Retinal pigment epithelial cell (primary cell): ENCODE results near the gene NPAS3.

Experiments
- DNase-seq: peaks from one replicate; pipeline ENCODE4 v3.0.0-alpha.2; 2010; ENCODE audit warnings: low read depth
- H3K4me3 ChIP-seq: 2 replicates; pipeline ENCODE4 v1.5.1; 2011; ENCODE audit warnings: mild to moderate bottlenecking, low read length, control low read depth, moderate library complexity
- TF ChIP-seq, protein P1 (sequence below): conservative IDR thresholded peaks from 2 replicates; pipeline ENCODE4 v1.5.1; 2011; ENCODE audit warnings: low read depth, low read length, control low read depth, inconsistent platforms

NPAS3 gene

DNA sequence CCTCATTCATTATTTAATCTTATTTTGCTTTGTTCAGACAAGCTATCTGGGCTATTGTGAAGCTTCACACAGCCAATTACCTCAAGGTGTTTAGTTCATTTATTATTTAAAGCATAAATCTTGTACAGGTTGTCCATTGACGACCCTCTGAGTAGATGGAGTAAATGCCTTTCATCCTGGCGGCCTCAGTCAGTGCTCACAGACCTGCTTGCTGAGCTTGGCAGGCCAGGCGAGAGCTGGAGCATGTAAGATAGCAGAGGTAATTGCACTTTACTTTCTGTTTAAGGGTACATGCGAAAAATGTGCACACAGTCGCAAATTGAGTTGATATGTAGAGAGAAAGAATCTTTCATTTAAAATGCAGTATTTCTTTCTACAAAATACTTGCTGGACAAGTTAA lies 224.4 kb downstream of the NPAS3 start:
- no peak overlapping the region for H3K4me3 ChIP-seq
- TF ChIP-seq, protein P1, sequence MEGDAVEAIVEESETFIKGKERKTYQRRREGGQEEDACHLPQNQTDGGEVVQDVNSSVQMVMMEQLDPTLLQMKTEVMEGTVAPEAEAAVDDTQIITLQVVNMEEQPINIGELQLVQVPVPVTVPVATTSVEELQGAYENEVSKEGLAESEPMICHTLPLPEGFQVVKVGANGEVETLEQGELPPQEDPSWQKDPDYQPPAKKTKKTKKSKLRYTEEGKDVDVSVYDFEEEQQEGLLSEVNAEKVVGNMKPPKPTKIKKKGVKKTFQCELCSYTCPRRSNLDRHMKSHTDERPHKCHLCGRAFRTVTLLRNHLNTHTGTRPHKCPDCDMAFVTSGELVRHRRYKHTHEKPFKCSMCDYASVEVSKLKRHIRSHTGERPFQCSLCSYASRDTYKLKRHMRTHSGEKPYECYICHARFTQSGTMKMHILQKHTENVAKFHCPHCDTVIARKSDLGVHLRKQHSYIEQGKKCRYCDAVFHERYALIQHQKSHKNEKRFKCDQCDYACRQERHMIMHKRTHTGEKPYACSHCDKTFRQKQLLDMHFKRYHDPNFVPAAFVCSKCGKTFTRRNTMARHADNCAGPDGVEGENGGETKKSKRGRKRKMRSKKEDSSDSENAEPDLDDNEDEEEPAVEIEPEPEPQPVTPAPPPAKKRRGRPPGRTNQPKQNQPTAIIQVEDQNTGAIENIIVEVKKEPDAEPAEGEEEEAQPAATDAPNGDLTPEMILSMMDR: no peak
- no peak for DNase-seq

DNA sequence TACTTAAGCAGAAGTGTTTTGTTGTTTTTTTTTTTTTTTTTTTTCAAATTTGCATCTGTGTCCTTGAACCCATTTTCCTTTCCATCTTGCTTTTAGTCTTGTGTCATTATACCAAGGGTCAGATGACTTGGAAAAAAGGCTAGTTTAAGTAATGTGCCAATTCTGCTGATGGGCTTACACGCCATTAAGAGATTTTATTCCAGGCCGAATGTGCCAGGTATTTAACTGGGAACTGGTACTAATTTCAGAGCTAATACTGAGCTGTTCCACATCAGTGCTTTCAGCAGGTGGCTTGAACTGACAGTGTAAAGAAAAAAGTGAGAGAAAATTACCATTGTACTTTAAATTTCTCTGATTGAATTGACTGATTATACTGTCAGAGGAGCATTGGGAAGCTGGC lies 224.9 kb downstream of the NPAS3 start:
- TF ChIP-seq, protein P1: no peak
- DNase-seq: no peak
- H3K4me3 ChIP-seq: no peak overlapping the region

DNA sequence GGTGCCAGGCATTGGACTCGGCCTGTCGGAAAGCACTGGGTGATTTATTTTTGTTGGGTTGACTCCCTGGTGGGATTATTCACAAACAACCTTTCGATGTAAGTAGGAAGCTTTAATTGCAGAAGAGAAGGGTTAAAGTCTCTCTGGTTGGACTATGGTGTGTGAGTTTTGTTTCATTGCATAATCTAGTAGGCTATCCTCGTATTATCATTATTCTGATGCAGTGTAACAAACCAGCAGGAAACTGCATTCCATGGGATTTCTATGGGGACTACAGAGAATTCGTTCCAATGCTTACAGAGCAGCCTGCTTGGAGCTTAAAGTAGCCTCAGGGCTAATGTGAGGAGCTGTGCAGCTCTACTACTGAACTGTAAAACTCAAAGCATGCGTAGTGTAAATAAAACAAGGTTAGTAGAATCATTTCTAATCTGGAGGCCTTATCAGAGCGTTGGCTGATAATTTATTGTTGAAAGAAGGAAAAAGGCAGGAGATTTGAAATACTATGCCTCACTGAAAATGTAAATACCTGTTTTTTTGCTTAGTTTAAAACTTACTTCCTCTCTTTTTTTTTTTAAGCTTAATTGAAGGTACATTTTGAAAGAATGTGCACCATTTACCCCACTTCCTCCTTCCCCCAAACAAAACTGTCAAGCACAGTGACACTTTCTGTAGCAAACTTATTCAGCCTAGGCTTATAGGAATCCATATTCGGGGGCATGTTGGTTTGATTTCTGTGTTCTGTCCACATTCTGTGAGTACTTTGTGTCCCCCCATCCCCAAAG lies 226.7 kb downstream of the NPAS3 start:
- DNase-seq: no peak
- no peak overlapping the region for H3K4me3 ChIP-seq
- TF ChIP-seq, protein P1: no peak

DNA sequence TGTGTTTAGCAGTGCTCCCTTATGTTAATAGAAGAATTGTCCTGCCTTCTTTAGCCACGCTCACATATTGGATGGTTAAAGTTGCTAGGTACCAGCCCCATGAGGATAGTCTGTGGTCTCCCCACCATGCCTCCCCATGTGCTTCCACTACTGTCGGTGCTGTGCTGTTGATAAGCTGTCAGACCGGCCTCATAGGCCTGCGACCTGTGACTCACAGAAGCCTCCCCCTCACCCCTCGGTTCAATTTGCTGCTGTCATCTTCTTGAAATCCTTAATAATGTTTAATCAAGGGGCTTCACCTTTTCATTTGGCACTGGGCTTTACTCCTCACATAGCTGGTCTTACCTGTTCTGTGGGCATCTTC lies 227.2 kb downstream of the NPAS3 start:
- no peak for DNase-seq
- no peak overlapping the region for H3K4me3 ChIP-seq
- TF ChIP-seq, protein P1: no peak

DNA sequence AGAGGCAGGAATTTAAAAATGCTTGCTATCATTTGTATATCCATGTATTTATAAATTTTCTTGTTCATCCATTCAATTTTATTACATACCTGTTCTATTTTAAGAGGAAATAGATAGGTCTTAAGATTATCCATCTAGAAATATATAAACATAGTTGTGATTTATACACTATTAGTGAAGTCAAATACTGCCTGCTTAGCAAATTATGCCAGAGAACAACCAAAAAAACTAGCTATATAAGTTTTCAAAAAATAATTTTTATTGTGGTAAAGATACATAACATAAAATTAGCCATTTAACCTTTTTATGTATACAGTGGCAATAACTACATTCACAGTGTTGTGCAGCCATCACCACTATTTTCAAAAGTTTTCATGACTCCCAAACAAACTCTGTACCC lies 237.3 kb downstream of the NPAS3 start:
- TF ChIP-seq, protein P1: no peak
- DNase-seq: no peak
- H3K4me3 ChIP-seq: no peak overlapping the region

DNA sequence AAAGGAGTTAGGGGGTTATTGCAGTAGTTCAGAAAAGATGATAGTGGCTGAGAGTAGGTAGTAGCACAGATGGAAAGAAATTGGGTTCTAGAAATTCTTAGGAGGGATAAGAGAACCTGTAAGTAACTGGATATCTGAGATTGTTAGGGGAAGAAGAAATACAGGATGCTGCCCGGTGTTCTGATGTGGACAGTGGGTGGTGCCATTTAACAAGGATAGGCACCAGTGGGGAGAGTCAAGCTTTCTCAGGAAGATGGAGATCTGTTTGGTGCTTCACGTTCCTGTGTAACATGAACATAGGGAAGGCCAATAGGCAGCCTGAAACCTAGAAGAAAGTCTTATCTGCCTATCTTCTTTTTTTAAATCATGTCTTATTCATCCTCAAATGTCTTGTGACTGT lies 245.9 kb downstream of the NPAS3 start:
- no peak overlapping the region for H3K4me3 ChIP-seq
- no peak for DNase-seq
- TF ChIP-seq, protein P1: peak; percentile 9

DNA sequence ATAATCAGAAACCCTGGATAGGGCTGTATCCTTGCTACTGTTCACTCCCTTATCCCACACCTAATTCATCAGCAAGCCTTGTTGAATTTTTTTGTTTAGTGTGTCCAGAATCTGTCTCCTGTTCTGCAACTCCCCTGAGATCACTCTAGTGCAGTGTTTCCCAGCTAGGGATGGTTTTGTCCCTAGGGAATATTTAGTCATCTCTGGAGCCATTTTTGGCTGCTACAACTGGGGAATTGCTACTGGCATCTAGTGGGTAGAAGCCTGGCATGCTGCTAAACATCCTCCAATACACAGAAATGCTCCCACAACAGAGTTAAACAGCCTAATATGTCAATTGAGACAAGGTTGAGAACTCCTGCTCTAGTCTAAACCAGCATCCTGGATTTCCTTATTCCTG lies 248.0 kb downstream of the NPAS3 start:
- TF ChIP-seq, protein P1: no peak
- no peak for DNase-seq
- H3K4me3 ChIP-seq: no peak overlapping the region
